ENCODE data around the gene PACS1. TPM values are rescaled to one million over a fixed set of nuclear protein-coding genes. Genes with fewer than 3 reads are reported as not detected.
"Not testable (repeated sequence)": the region's sequence is repeated elsewhere in the genome, so short reads cannot be mapped to it uniquely, and the experiment has no call there.

PACS1 gene
- total RNA-seq, 3 donors from 2014 or later = 14.4 to 44.9 (median 18.9) TPM

- intact Hi-C loops (cut with DNase I, micrococcal nuclease) = no loop called here
- H3K36me3 ChIP-seq (ENCODE audit: low read depth) = no peaks in the 10 kb centered on the region
- no peaks in the 10 kb centered on the region for H3K4me1 ChIP-seq (ENCODE audit: low read depth)
- no peak overlapping the region for H3K4me3 ChIP-seq
- no peak for DNase-seq
- ATAC-seq = no peak
- H3K9me3 ChIP-seq = no peaks in the 10 kb centered on the region
- TF ChIP-seq CTCF (IDR thresholded peaks at IDR 0.05) = no peak
Measured at GRCh38 chr11:66089067-66089466, 19.0 kb downstream of the PACS1 start.

GRCh38 chr11:66090288-66090687, 20.2 kb downstream of the PACS1 start:
- intact Hi-C loops (cut with DNase I, micrococcal nuclease) = no loop called here
- ATAC-seq (no peak), DNase-seq (no peak)

GRCh38 chr11:66092125-66092524, 22.1 kb downstream of the PACS1 start:
- not testable (repeated sequence) for H3K9me3 ChIP-seq, DNase-seq

More at GRCh38 chr11:66090288-66090687, 20.2 kb downstream of the PACS1 start:
- no peak for TF ChIP-seq CTCF (IDR thresholded peaks at IDR 0.05)
- no peaks in the 10 kb centered on the region for H3K36me3 ChIP-seq (ENCODE audit: low read depth)
- H3K4me3 ChIP-seq = no peak overlapping the region
- H3K4me1 ChIP-seq (ENCODE audit: low read depth) = no peaks in the 10 kb centered on the region
- H3K9me3 ChIP-seq = no peaks in the 10 kb centered on the region

GRCh38 chr11:66099746-66100145, 29.7 kb downstream of the PACS1 start:
- H3K9me3 ChIP-seq; H3K36me3 ChIP-seq (ENCODE audit: low read depth); H3K4me3 ChIP-seq; H3K4me1 ChIP-seq (ENCODE audit: low read depth); DNase-seq; intact Hi-C loops (cut with DNase I, micrococcal nuclease); ATAC-seq: not testable (repeated sequence)

More at GRCh38 chr11:66092125-66092524, 22.1 kb downstream of the PACS1 start:
- intact Hi-C loops (cut with DNase I, micrococcal nuclease); H3K36me3 ChIP-seq (ENCODE audit: low read depth); H3K4me1 ChIP-seq (ENCODE audit: low read depth); H3K4me3 ChIP-seq; ATAC-seq: not testable (repeated sequence)

- Histone ChIP-seq H3K4me3 (no peak overlapping the region), H3K9me3 (no peaks in the 10 kb centered on the region), H3K36me3 (ENCODE audit: low read depth) (no peaks in the 10 kb centered on the region), H3K4me1 (ENCODE audit: low read depth) (no peaks in the 10 kb centered on the region)
- DNase-seq (peak; percentile 62 to 81 (median 65)), ATAC-seq (peak; percentile 94)
- TF ChIP-seq CTCF (IDR thresholded peaks at IDR 0.05) = no peak
- intact Hi-C loops (cut with DNase I, micrococcal nuclease) = no loop called here
Measured at GRCh38 chr11:66100272-66101065, 30.4 kb downstream of the PACS1 start.

- intact Hi-C loops (cut with DNase I, micrococcal nuclease) = no loop called here
- Histone ChIP-seq H3K4me3 (no peak overlapping the region), H3K36me3 (ENCODE audit: low read depth) (no peaks in the 10 kb centered on the region), H3K9me3 (no peaks in the 10 kb centered on the region), H3K4me1 (ENCODE audit: low read depth) (no peaks in the 10 kb centered on the region)
- DNase-seq (no peak), ATAC-seq (peak; percentile 27)
- no peak for TF ChIP-seq CTCF (IDR thresholded peaks at IDR 0.05)
Measured at GRCh38 chr11:66101066-66101464, 31.0 kb downstream of the PACS1 start.

All from mucosa of descending colon (tissue), 3 donors.